ENCODE measurements around the gene SEMA5B.

- TF ChIP-seq CTCF (IDR thresholded peaks at IDR 0.05; ENCODE audit: low read length): no peak
- TF ChIP-seq EZH2 (optimal IDR thresholded peaks at IDR 0.05; ENCODE audit: low read depth, low read length): no peak
These were observed 8.9 kb upstream of the SEMA5B start for GRCh38 chr3:123036352-123037014.

Data from MM.1S (cell line).